C4-2B (cell line): ENCODE measurements around the gene EBP.

Source experiments
- CTCF ChIP-seq: fragments of 450-650 bp; conservative IDR thresholded peaks from 2 replicates; pipeline ENCODE4 v1.5.1; 2017; ENCODE audit warnings: mild to moderate bottlenecking
- ZFX ChIP-seq: fragments of 450-650 bp; IDR thresholded peaks from 2 replicates; pipeline ENCODE4 v1.6.1; 2017

- TF ChIP-seq CTCF, result no peak
- no peak for TF ChIP-seq ZFX
Measured at GRCh38 chrX:48480583-48480982, 41.0 kb upstream of the EBP start.
